HepG2 (cell line): ENCODE measurements around the gene KIF3C. TPM values are rescaled to one million over a fixed set of nuclear protein-coding genes. Genes with fewer than 3 reads are reported as not detected.

Experiments used
- ATAC-seq: fragments of 200-7000 bp; cut with Tn5 transposase; 3 replicates; pipeline ENCODE4 v1.9.1; 2020; ENCODE audit warnings: mild to moderate bottlenecking, moderate library complexity
- BruUV-seq: library from RNA; stranded (reverse); fragments of 400-500 nt; replicated peaks from 2 replicates; lab custom pipeline; 2021; lab: Mats Ljungman, UMichigan
- CTCF ChIA-PET: fragments of 300-600 bp; formaldehyde crosslinking; extraction: SDS; loops from one replicate; lab custom pipeline; 2021; ENCODE audit warnings: low total read pairs, inconsistent platforms, low intra/inter-chr PET ratio; lab: Yijun Ruan, JAX
- POLR2A ChIA-PET: fragments of 350-600 bp; sonication (Branson Sonifier 250); formaldehyde crosslinking; loops from one replicate; lab custom pipeline; 2020; ENCODE audit warnings: antibody characterized with exemption, inconsistent platforms; lab: Yijun Ruan, JAX
- DNase-seq: peaks from one replicate; pipeline ENCODE4 v3.0.0-alpha.2; 2015; ENCODE audit warnings: low spot score
- FAIRE-seq: peaks from 3 replicates; lab custom pipeline; 2011; peaks lifted over from hg19 to GRCh38; lab: Jason Lieb, UNC
- H2AFZ ChIP-seq: one replicate; pipeline ENCODE4 v1.6.1; 2011; ENCODE audit warnings: low read length, inconsistent platforms
- H3K27ac ChIP-seq: fragments of 300-600 bp; 3 replicates; pipeline ENCODE4 v1.8.0; 2011; ENCODE audit warnings: mixed run types, mild to moderate bottlenecking, mixed read lengths, low read length, inconsistent platforms; ENCODE audit not compliant: insufficient read depth; ENCODE audit errors: extremely low read length
- H3K27me3 ChIP-seq, 2 experiments: fragments of 200-600 bp in 1 of 2; 2 replicates in 1 of 2; 3 replicates in 1 of 2; pipeline versions ENCODE4 v1.6.0 to v1.8.0; 2011; ENCODE audit warnings: low read length in 2 of 2, mild to moderate bottlenecking in 2 of 2, moderate library complexity in 2 of 2, inconsistent platforms in 1 of 2; ENCODE audit not compliant: insufficient read depth in 2 of 2, control insufficient read depth in 1 of 2
- H3K36me3 ChIP-seq, 2 experiments: fragments of 200-600 bp in 1 of 2; replicated peaks in 1 of 2; 2 replicates in 1 of 2; 3 replicates in 1 of 2; pipeline versions ENCODE4 v1.5.1 to v1.8.0; 2011; ENCODE audit warnings: low read length in 2 of 2, inconsistent platforms in 1 of 2; ENCODE audit not compliant: insufficient read depth in 2 of 2, control insufficient read depth in 1 of 2
- H3K4me1 ChIP-seq: 2 replicates; pipeline ENCODE4 v1.5.1; 2012; ENCODE audit warnings: low read length, inconsistent platforms; ENCODE audit not compliant: insufficient read depth
- H3K4me2 ChIP-seq: 2 replicates; pipeline ENCODE4 v1.6.0; 2011; ENCODE audit warnings: low read depth, low read length, inconsistent platforms
- H3K4me3 ChIP-seq, 3 experiments: fragments of 200-600 bp in 1 of 3; sonication (generic), shearing (Covaris generic) in 1 of 3; replicated peaks in 1 of 3; 2 replicates each; pipeline ENCODE4 v1.5.1; 2011 to 2016; ENCODE audit warnings: low read length in 3 of 3, inconsistent platforms in 2 of 3, low read depth in 2 of 3, mild to moderate bottlenecking in 2 of 3, control low read depth in 1 of 3, mixed read lengths in 1 of 3; ENCODE audit not compliant: insufficient read depth in 1 of 3
- H3K79me2 ChIP-seq: one replicate; pipeline ENCODE4 v1.6.1; 2011; ENCODE audit warnings: low read length, inconsistent platforms; ENCODE audit not compliant: insufficient read depth
- H3K9ac ChIP-seq: 2 replicates; pipeline ENCODE4 v1.6.0; 2011; ENCODE audit warnings: mild to moderate bottlenecking, low read depth, low read length, inconsistent platforms; ENCODE audit not compliant: insufficient read depth
- H3K9me3 ChIP-seq: 2 replicates; pipeline ENCODE4 v1.5.1; 2012; ENCODE audit warnings: mild to moderate bottlenecking, low read length
- H4K20me1 ChIP-seq: 2 replicates; pipeline ENCODE4 v1.6.0; 2011; ENCODE audit warnings: inconsistent platforms, mild to moderate bottlenecking, low read length, moderate library complexity; ENCODE audit not compliant: insufficient read depth
- ZBTB8A ChIP-seq: sonication (generic); formaldehyde crosslinking; IDR thresholded peaks from 2 replicates; pipeline ENCODE4 v1.4.0; 2020; ENCODE audit warnings: mild to moderate bottlenecking, low read depth, missing genetic modification reagents, borderline replicate concordance
- WGBS: methylation state at CpG from one replicate; pipeline ENCODE4 v1.1.6; 2017; ENCODE audit warnings: low lambda C conversion rate; 5-methylcytosine and 5-hydroxymethylcytosine counted together
- in situ Hi-C: cut with HindIII; loops from 2 replicates; pipeline ENCODE4 v1.10.0; 2017; ENCODE audit warnings: low pct_unique_long_range_greater_than_20kb; ENCODE audit not compliant: extremely low pct_ligation_motif_present
- intact Hi-C: fragments of 100-400 bp; cut with micrococcal nuclease; formaldehyde crosslinking; loops from one replicate; pipeline ENCODE4 v1.10.0; 2022; ENCODE audit not compliant: unreplicated experiment
- polyA plus RNA-seq, 8 experiments: library from polyadenylated mRNA; depleted of rRNA in 3 of 8; stranded (reverse) in 7 of 8; unstranded in 1 of 8; fragments of >200 nt; fragmentation: Illumina TruSeq in 4 of 8; extraction: Trizol in 4 of 8; gene quantifications; 2 replicates each; pipeline versions ENCODE4 v1.2.1 to v1.2.3, GENCODE V29; 2011 to 2016; ENCODE audit warnings: low read depth in 4 of 8, missing spikeins in 1 of 8, mixed read lengths in 1 of 8; ENCODE audit not compliant: insufficient read depth in 1 of 8
- total RNA-seq, 5 experiments: library from RNA; depleted of rRNA; stranded (reverse); fragments of >200 nt; fragmentation: Illumina TruSeq; extraction: Trizol; gene quantifications; 2 replicates each; pipeline ENCODE4 v1.2.3, GENCODE V29; 2016; ENCODE audit warnings: low read depth in 1 of 5
- TF ChIP-seq, protein P1 (sequence below), 2 experiments: IDR thresholded peaks; 2 replicates each; pipeline ENCODE4 v1.6.1; 2011 to 2012; ENCODE audit warnings: low read length in 2 of 2, borderline replicate concordance in 1 of 2, low read depth in 1 of 2, mild to moderate bottlenecking in 1 of 2, moderate library complexity in 1 of 2
- TF ChIP-seq, protein P2 (sequence below): sonication (generic); formaldehyde crosslinking; IDR thresholded peaks from 2 replicates; pipeline ENCODE4 v1.4.0; 2020; ENCODE audit warnings: mild to moderate bottlenecking, missing genetic modification reagents

The KIF3C gene
- total and polyA plus RNA-seq, 2 of the 13 experiments (the other 11 are each of a cell fraction or from before 2014, with no cell fraction given): 3.6 to 4.9 TPM

DNA sequence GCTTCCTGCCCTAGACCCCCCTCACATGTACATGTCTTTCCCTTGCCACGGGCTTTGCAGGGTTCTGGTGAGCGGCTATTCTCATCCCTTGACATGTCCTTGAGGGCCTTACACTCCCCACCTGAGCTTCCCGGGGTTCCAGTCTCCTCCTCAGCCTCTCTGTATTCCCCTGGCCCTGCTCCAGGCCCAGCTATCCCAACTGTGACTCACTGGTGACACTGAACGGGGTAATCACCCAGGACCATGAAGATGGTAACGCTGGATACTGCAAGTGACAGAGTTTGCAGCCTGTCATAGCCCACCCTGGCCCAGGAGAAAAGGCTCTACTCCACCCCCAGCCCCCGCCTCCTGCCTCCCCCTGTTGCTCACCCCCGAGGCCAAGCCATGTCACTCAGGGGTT, 27.3 kb downstream of the KIF3C start:
- H3K79me2 ChIP-seq: no peaks in the 10 kb centered on the region
- CTCF ChIA-PET: interaction anchor here (1.9 kb wide), 1 partner anchor 104 kb away, joined by 6 read pairs; no protein-coding TSS in a partner anchor
- peak; percentile 44 for ATAC-seq
- 35% methylated on average over 7 of the region's 7 CpGs for WGBS
- TF ChIP-seq, protein P1, sequence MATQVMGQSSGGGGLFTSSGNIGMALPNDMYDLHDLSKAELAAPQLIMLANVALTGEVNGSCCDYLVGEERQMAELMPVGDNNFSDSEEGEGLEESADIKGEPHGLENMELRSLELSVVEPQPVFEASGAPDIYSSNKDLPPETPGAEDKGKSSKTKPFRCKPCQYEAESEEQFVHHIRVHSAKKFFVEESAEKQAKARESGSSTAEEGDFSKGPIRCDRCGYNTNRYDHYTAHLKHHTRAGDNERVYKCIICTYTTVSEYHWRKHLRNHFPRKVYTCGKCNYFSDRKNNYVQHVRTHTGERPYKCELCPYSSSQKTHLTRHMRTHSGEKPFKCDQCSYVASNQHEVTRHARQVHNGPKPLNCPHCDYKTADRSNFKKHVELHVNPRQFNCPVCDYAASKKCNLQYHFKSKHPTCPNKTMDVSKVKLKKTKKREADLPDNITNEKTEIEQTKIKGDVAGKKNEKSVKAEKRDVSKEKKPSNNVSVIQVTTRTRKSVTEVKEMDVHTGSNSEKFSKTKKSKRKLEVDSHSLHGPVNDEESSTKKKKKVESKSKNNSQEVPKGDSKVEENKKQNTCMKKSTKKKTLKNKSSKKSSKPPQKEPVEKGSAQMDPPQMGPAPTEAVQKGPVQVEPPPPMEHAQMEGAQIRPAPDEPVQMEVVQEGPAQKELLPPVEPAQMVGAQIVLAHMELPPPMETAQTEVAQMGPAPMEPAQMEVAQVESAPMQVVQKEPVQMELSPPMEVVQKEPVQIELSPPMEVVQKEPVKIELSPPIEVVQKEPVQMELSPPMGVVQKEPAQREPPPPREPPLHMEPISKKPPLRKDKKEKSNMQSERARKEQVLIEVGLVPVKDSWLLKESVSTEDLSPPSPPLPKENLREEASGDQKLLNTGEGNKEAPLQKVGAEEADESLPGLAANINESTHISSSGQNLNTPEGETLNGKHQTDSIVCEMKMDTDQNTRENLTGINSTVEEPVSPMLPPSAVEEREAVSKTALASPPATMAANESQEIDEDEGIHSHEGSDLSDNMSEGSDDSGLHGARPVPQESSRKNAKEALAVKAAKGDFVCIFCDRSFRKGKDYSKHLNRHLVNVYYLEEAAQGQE (IDR thresholded peaks at IDR 0.05; ENCODE audit: borderline replicate concordance in 1 of 2, low read depth in 1 of 2, low read length in 2 of 2): no peak
- TF ChIP-seq, protein P2, sequence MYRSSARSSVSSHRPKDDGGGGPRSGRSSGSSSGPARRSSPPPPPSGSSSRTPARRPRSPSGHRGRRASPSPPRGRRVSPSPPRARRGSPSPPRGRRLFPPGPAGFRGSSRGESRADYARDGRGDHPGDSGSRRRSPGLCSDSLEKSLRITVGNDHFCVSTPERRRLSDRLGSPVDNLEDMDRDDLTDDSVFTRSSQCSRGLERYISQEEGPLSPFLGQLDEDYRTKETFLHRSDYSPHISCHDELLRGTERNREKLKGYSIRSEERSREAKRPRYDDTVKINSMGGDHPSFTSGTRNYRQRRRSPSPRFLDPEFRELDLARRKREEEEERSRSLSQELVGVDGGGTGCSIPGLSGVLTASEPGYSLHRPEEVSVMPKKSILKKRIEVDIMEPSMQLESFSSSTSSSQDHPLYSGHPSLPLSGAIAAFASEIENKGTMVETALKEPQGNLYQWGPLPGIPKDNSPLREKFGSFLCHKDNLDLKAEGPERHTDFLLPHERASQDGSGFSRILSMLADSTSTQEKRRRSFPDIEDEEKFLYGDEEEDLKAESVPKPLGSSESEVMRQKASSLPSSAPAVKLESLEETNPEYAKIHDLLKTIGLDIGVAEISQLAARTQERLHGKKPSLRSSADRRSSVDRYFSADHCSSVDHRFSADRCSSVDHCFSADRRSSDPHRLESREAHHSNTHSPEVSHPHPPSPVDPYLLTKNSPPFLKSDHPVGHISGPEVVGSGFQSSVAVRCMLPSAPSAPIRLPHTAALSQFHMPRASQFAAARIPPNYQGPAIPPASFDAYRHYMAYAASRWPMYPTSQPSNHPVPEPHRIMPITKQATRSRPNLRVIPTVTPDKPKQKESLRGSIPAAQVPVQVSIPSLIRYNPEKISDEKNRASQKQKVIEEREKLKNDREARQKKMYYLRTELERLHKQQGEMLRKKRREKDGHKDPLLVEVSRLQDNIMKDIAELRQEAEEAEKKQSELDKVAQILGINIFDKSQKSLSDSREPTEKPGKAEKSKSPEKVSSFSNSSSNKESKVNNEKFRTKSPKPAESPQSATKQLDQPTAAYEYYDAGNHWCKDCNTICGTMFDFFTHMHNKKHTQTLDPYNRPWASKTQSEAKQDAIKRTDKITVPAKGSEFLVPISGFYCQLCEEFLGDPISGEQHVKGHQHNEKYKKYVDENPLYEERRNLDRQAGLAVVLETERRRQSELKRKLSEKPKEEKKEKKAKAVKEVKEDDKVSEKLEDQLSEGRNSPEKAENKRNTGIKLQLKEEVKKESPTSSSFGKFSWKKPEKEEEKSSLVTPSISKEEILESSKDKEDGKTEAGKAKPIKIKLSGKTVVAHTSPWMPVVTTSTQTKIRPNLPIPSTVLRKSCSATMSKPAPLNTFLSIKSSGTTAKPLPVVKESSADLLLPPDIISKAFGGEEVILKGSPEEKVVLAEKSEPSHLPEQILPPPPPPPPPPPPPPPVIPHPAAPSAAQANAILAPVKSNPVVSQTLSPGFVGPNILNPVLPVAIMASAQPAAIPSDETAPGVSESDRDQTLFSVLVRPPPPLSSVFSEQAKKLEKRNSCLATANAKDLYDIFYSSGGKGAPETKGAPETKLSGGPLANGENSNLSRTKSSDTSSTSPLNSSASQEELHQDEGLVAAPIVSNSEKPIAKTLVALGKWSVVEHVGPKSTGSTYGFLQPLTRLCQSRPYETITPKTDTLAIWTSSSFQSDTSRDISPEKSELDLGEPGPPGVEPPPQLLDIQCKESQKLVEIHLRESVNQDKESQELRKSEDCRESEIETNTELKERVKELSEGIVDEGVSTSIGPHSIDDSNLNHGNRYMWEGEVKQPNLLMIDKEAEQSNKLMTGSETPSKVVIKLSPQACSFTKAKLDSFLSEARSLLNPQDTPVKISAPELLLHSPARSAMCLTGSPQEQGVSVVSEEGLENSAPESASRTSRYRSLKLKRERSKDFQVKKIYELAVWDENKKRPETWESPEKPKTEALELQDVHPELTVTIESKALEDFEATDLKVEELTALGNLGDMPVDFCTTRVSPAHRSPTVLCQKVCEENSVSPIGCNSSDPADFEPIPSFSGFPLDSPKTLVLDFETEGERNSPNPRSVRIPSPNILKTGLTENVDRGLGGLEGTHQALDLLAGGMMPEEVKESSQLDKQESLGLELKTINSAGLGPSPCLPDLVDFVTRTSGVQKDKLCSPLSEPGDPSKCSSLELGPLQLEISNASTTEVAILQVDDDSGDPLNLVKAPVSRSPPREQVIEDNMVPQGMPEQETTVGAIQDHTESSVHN: 0 out of 2 replicates have a peak, but pooled peaks have one; percentile 0
- no peak for TF ChIP-seq ZBTB8A (CRISPR knock-in tag)
- DNase-seq: no peak
- H3K9me3 ChIP-seq: no peaks in the 10 kb centered on the region
- no peak for FAIRE-seq
- in situ Hi-C loops: no loop called here
- H3K4me2 ChIP-seq: peak overlapping the region; percentile 64
- intact Hi-C loops: loop anchor here (2.0 to 10.0 kb wide), 2 partner anchors 64 to 510 kb away; no protein-coding TSS in a partner anchor
- no peaks in the 10 kb centered on the region for H3K36me3 ChIP-seq
- no TSS peak for BruUV-seq
- H3K27me3 ChIP-seq: no peaks in the 10 kb centered on the region
- H3K27ac ChIP-seq: no peak overlapping the region
- POLR2A ChIA-PET: interaction anchor here (0.7 to 2.5 kb wide), 4 partner anchors 10 to 79 kb away, joined by 3 to 11 read pairs (median 5); partner anchors contain the start of genes ASXL2, KIF3C and RAB10
- H2AFZ ChIP-seq: no peak overlapping the region
- no peaks in the 10 kb centered on the region for H4K20me1 ChIP-seq
- H3K4me1 ChIP-seq: peaks cover 48% of the 10 kb centered on the region
- H3K9ac ChIP-seq: no peak overlapping the region
- H3K4me3 ChIP-seq: peak overlapping the region in 1 of 3 experiments; percentile 40; a peak in 1 of 6 replicates
